H1 (cell line): Measurements from ENCODE around the gene TSPAN9. TPM values are rescaled to one million over a fixed set of nuclear protein-coding genes. Genes with fewer than 3 reads are reported as not detected.

Experiments
- BACH1 ChIP-seq: IDR thresholded peaks from 2 replicates; pipeline ENCODE4 v1.6.1; 2012; ENCODE audit warnings: low read length, improper control_type of control experiment
- CEBPB ChIP-seq: IDR thresholded peaks from 2 replicates; pipeline ENCODE4 v1.6.1; 2012; ENCODE audit warnings: low read depth, low read length
- CHD2 ChIP-seq: IDR thresholded peaks from 2 replicates; pipeline ENCODE4 v1.6.1; 2012; ENCODE audit warnings: low read length, improper control_type of control experiment
- EP300 ChIP-seq, 2 experiments: IDR thresholded peaks; 1 replicate in 1 of 2; 2 replicates in 1 of 2; pipeline ENCODE4 v1.6.1; 2011 to 2012; ENCODE audit warnings: low read depth in 2 of 2, low read length in 2 of 2, mild to moderate bottlenecking in 2 of 2, borderline replicate concordance in 1 of 2, inconsistent platforms in 1 of 2, moderate library complexity in 1 of 2
- KDM5A ChIP-seq: fragments of 200-600 bp; IDR thresholded peaks from 2 replicates; pipeline ENCODE4 v1.7.1; 2012; ENCODE audit warnings: mild to moderate bottlenecking, low read length, inconsistent platforms, mixed read lengths
- NRF1 ChIP-seq: IDR thresholded peaks from 2 replicates; pipeline ENCODE4 v1.6.1; 2011; ENCODE audit warnings: mild to moderate bottlenecking, low read depth, low read length, improper control_type of control experiment
- POLR2A ChIP-seq, 2 experiments: IDR thresholded peaks; 1 replicate in 1 of 2; 2 replicates in 1 of 2; pipeline ENCODE4 v1.6.1; 2011; ENCODE audit warnings: low read depth in 2 of 2, low read length in 2 of 2, mild to moderate bottlenecking in 2 of 2; ENCODE audit errors: control extremely low read depth in 1 of 2
- RAD21 ChIP-seq, 2 experiments: IDR thresholded peaks in 1 of 2; conservative IDR thresholded peaks in 1 of 2; 2 replicates each; pipeline ENCODE4 v1.6.1; 2011; ENCODE audit warnings: low read depth in 2 of 2, low read length in 2 of 2, improper control_type of control experiment in 1 of 2, inconsistent platforms in 1 of 2, mild to moderate bottlenecking in 1 of 2, moderate library complexity in 1 of 2
- RBBP5 ChIP-seq: IDR thresholded peaks from 2 replicates; pipeline ENCODE4 v1.7.1; 2012; ENCODE audit warnings: low read depth, mild to moderate bottlenecking, inconsistent platforms, low read length, moderate library complexity, borderline replicate concordance
- SRF ChIP-seq: IDR thresholded peaks from 2 replicates; pipeline ENCODE4 v1.6.1; 2011; ENCODE audit warnings: mild to moderate bottlenecking, low read depth, low read length, moderate library complexity
- SUZ12 ChIP-seq: fragments of 200-600 bp; sonication (generic); IDR thresholded peaks from 2 replicates; pipeline ENCODE4 v1.6.1; 2012; ENCODE audit warnings: mild to moderate bottlenecking, inconsistent platforms, low read length, moderate library complexity, mixed read lengths
- polyA plus RNA-seq, 7 experiments: library from polyadenylated mRNA; depleted of rRNA in 3 of 7; stranded (reverse) in 5 of 7; unstranded in 2 of 7; fragments of >200 nt in 5 of 7; fragments of 200-250 nt in 2 of 7; gene quantifications; 1 replicate in 5 of 7; 2 replicates in 1 of 7; 4 replicates in 1 of 7; pipeline versions ENCODE4 v1.2.1 to v1.2.3, GENCODE V29; 2011 to 2013; ENCODE audit warnings: missing spikeins in 2 of 7, mixed read lengths in 2 of 7
- total RNA-seq: library from RNA; stranded (reverse); fragmentation: NEBNext Ultra II Directional; extraction: Animal tissue kit (Norgen Biotek cat#: 25700); gene quantifications from 2 replicates; pipeline ENCODE4 v1.2.1, GENCODE V29; 2021
- TF ChIP-seq, protein P1 (sequence below): fragments of 300-600 bp; sonication (generic); IDR thresholded peaks from 2 replicates; pipeline ENCODE4 v1.7.1; 2012; ENCODE audit warnings: low read length, moderate library complexity, mild to moderate bottlenecking, inconsistent platforms; ENCODE audit not compliant: insufficient replicate concordance

The TSPAN9 gene
- total and polyA plus RNA-seq, 2 of the 8 experiments (the other 6 are each of a cell fraction or from before 2014, with no cell fraction given): 11.5 to 29.1 TPM

DNA sequence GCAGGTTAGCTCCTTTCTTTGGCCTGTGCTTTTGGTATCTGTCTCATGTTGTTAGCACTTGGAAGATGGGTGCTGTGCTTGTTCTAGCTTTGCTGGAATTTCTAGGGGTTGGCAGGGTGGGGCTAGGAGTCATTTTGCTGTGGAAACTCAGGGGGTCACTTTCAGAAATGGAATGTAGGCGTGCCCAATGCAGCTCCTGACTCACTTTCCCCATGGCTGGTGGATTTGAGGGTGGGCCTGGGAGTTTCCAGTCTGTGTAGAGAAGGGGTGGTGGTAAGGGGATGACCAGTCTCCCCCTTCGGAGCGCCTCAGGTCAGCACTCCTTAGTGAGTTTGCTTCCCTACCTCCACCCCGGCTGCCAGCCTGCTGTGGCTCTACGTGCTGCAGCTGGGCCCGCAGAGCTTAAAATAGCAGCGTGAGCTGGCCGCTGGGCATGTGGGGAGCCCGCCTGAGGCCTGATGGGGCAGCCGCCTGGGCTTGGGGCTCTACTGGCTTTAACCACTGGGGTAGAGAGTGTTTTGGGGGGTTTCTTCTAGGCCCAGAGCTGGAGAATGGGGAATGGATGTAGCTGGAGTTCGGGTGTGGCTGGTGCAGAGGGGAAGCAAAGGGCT is 108.2 kb downstream of the TSPAN9 start (continued):
- TF ChIP-seq, protein P1, sequence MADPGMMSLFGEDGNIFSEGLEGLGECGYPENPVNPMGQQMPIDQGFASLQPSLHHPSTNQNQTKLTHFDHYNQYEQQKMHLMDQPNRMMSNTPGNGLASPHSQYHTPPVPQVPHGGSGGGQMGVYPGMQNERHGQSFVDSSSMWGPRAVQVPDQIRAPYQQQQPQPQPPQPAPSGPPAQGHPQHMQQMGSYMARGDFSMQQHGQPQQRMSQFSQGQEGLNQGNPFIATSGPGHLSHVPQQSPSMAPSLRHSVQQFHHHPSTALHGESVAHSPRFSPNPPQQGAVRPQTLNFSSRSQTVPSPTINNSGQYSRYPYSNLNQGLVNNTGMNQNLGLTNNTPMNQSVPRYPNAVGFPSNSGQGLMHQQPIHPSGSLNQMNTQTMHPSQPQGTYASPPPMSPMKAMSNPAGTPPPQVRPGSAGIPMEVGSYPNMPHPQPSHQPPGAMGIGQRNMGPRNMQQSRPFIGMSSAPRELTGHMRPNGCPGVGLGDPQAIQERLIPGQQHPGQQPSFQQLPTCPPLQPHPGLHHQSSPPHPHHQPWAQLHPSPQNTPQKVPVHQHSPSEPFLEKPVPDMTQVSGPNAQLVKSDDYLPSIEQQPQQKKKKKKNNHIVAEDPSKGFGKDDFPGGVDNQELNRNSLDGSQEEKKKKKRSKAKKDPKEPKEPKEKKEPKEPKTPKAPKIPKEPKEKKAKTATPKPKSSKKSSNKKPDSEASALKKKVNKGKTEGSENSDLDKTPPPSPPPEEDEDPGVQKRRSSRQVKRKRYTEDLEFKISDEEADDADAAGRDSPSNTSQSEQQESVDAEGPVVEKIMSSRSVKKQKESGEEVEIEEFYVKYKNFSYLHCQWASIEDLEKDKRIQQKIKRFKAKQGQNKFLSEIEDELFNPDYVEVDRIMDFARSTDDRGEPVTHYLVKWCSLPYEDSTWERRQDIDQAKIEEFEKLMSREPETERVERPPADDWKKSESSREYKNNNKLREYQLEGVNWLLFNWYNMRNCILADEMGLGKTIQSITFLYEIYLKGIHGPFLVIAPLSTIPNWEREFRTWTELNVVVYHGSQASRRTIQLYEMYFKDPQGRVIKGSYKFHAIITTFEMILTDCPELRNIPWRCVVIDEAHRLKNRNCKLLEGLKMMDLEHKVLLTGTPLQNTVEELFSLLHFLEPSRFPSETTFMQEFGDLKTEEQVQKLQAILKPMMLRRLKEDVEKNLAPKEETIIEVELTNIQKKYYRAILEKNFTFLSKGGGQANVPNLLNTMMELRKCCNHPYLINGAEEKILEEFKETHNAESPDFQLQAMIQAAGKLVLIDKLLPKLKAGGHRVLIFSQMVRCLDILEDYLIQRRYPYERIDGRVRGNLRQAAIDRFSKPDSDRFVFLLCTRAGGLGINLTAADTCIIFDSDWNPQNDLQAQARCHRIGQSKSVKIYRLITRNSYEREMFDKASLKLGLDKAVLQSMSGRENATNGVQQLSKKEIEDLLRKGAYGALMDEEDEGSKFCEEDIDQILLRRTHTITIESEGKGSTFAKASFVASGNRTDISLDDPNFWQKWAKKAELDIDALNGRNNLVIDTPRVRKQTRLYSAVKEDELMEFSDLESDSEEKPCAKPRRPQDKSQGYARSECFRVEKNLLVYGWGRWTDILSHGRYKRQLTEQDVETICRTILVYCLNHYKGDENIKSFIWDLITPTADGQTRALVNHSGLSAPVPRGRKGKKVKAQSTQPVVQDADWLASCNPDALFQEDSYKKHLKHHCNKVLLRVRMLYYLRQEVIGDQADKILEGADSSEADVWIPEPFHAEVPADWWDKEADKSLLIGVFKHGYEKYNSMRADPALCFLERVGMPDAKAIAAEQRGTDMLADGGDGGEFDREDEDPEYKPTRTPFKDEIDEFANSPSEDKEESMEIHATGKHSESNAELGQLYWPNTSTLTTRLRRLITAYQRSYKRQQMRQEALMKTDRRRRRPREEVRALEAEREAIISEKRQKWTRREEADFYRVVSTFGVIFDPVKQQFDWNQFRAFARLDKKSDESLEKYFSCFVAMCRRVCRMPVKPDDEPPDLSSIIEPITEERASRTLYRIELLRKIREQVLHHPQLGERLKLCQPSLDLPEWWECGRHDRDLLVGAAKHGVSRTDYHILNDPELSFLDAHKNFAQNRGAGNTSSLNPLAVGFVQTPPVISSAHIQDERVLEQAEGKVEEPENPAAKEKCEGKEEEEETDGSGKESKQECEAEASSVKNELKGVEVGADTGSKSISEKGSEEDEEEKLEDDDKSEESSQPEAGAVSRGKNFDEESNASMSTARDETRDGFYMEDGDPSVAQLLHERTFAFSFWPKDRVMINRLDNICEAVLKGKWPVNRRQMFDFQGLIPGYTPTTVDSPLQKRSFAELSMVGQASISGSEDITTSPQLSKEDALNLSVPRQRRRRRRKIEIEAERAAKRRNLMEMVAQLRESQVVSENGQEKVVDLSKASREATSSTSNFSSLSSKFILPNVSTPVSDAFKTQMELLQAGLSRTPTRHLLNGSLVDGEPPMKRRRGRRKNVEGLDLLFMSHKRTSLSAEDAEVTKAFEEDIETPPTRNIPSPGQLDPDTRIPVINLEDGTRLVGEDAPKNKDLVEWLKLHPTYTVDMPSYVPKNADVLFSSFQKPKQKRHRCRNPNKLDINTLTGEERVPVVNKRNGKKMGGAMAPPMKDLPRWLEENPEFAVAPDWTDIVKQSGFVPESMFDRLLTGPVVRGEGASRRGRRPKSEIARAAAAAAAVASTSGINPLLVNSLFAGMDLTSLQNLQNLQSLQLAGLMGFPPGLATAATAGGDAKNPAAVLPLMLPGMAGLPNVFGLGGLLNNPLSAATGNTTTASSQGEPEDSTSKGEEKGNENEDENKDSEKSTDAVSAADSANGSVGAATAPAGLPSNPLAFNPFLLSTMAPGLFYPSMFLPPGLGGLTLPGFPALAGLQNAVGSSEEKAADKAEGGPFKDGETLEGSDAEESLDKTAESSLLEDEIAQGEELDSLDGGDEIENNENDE: no peak
- no peak for TF ChIP-seq NRF1
- TF ChIP-seq SRF: no peak
- TF ChIP-seq CHD2: no peak
- no peak for TF ChIP-seq RAD21 (IDR thresholded peaks at IDR 0.05 in 1 of 2, conservative IDR thresholded peaks at IDR 0.05 in 1 of 2; ENCODE audit: low read depth in 2 of 2, low read length in 2 of 2)
- TF ChIP-seq BACH1: no peak
- no peak for TF ChIP-seq EP300 (IDR thresholded peaks at IDR 0.05; ENCODE audit: borderline replicate concordance in 1 of 2, low read depth in 2 of 2, low read length in 2 of 2)
- no peak for TF ChIP-seq KDM5A
- TF ChIP-seq POLR2A (IDR thresholded peaks at IDR 0.05; ENCODE audit: control extremely low read depth in 1 of 2, low read depth in 2 of 2, low read length in 2 of 2): no peak
- TF ChIP-seq SUZ12: no peak
- no peak for TF ChIP-seq RBBP5
- TF ChIP-seq CEBPB: no peak
